Measurements from ENCODE around the gene PGBD4.

GRCh38 chr15:34106423-34106822 lies 4.5 kb downstream of the PGBD4 start:
- no peak for TF ChIP-seq CTCF (IDR thresholded peaks at IDR 0.05)
- no peak for TF ChIP-seq POLR2A (IDR thresholded peaks at IDR 0.05)

Measured in body of pancreas (tissue), 4 donors.